PFSK-1 (cell line): Measurements from ENCODE around the gene MYL4.

Source experiments
- FOXP2 ChIP-seq: optimal IDR thresholded peaks from 2 replicates; pipeline ENCODE3; 2011; ENCODE audit warnings: borderline replicate concordance, control low read depth, inconsistent platforms; ENCODE audit not compliant: insufficient read depth; ENCODE audit errors: extremely low read length, extremely low read depth
- POLR2AphosphoS5 ChIP-seq: IDR thresholded peaks from 2 replicates; pipeline ENCODE4 v1.6.1; 2012; ENCODE audit warnings: low read depth, mild to moderate bottlenecking, control low read depth, low read length, moderate library complexity
- REST ChIP-seq, 2 experiments: IDR thresholded peaks; 2 replicates each; pipeline versions ENCODE4 v1.6.1 to v1.8.0; 2011 to 2012; ENCODE audit warnings: low read depth in 2 of 2, low read length in 2 of 2, control low read depth in 1 of 2, inconsistent platforms in 1 of 2, mild to moderate bottlenecking in 1 of 2, moderate library complexity in 1 of 2; ENCODE audit not compliant: insufficient read depth in 1 of 2
- SIN3A ChIP-seq: IDR thresholded peaks from 2 replicates; pipeline ENCODE4 v1.6.1; 2012; ENCODE audit warnings: mild to moderate bottlenecking, low read length, moderate library complexity, borderline replicate concordance; ENCODE audit not compliant: insufficient read depth
- TAF1 ChIP-seq: IDR thresholded peaks from 2 replicates; pipeline ENCODE4 v1.6.1; 2012; ENCODE audit warnings: low read length, control low read depth, borderline replicate concordance; ENCODE audit not compliant: insufficient read depth

MYL4 gene

DNA sequence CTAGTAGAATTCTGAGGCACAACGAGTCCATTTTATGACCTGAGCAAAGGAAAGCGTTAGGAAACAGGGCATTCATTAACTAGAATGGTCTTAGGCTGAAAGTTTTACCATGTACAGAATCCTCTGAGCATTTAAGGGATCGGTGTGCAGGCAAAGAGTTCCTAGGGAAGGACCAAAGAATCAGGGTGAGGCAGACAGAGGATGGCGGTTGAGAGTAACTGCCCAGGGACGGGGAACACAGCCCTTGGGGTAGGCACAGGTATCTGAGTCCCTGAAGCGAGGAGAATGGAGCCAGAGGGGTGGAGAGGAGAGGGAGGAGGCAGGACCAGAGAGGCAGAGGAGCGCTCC lies 30.4 kb downstream of the MYL4 start:
- TF ChIP-seq SIN3A = no peak
- no peak for TF ChIP-seq FOXP2
- no peak for TF ChIP-seq REST (IDR thresholded peaks at IDR 0.05; ENCODE audit: insufficient read depth in 1 of 2, low read depth in 2 of 2, low read length in 2 of 2)
- TF ChIP-seq TAF1 = no peak
- no peak for TF ChIP-seq POLR2AphosphoS5

- TF ChIP-seq POLR2AphosphoS5 (no peak), REST (IDR thresholded peaks at IDR 0.05; ENCODE audit: insufficient read depth in 1 of 2, low read depth in 2 of 2, low read length in 2 of 2) (peak in 1 of 2 experiments; percentile 39; a peak in 1 of 4 replicates), FOXP2 (peak; percentile 49), TAF1 (no peak)
These were observed 31.0 kb downstream of the MYL4 start for GRCh38 chr17:47239967-47240651.

DNA sequence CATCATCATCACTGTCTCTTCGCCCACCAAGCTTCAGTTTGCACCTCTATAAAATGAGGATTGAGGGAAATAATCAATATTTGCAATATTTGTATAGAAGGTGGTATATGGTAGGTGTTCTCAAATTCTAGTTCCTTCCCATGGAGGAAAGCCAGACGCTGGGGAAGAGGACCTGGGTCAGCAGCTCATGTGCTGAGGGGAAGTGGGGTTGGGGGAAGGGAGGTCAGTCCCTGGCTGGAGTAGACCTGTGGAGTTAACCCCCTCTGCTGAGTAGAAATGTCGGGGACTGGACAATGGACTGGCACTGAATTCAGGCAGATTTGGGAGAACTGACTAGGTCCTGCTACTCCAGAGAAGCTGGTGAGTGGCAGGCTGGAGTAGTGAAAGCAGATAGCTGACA lies 31.7 kb downstream of the MYL4 start:
- TF ChIP-seq REST (IDR thresholded peaks at IDR 0.05; ENCODE audit: insufficient read depth in 1 of 2, low read depth in 2 of 2, low read length in 2 of 2) (no peak), FOXP2 (no peak), TAF1 (no peak), POLR2AphosphoS5 (no peak), SIN3A (no peak)

DNA sequence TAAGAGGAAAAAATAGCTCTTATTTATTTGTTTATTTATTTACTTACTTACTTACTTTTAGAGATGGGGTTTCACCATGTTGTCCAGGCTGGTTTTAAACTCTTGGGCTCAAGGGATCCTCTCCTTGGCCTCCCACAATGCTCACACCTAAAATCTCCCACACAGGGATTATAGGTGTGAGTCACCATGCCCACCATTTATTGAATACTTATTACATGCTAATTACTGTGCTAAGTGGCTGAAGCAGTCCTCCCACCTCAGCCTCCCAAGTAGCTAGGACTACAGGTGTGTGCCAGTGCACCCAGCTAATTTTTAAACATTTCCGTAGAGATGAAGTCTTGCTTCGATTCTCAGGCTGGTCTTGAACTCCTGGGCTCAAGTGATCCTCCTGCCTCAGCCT lies 33.5 kb downstream of the MYL4 start:
- TF ChIP-seq SIN3A (no peak), REST (IDR thresholded peaks at IDR 0.05; ENCODE audit: insufficient read depth in 1 of 2, low read depth in 2 of 2, low read length in 2 of 2) (no peak), TAF1 (no peak), POLR2AphosphoS5 (no peak), FOXP2 (no peak)

DNA sequence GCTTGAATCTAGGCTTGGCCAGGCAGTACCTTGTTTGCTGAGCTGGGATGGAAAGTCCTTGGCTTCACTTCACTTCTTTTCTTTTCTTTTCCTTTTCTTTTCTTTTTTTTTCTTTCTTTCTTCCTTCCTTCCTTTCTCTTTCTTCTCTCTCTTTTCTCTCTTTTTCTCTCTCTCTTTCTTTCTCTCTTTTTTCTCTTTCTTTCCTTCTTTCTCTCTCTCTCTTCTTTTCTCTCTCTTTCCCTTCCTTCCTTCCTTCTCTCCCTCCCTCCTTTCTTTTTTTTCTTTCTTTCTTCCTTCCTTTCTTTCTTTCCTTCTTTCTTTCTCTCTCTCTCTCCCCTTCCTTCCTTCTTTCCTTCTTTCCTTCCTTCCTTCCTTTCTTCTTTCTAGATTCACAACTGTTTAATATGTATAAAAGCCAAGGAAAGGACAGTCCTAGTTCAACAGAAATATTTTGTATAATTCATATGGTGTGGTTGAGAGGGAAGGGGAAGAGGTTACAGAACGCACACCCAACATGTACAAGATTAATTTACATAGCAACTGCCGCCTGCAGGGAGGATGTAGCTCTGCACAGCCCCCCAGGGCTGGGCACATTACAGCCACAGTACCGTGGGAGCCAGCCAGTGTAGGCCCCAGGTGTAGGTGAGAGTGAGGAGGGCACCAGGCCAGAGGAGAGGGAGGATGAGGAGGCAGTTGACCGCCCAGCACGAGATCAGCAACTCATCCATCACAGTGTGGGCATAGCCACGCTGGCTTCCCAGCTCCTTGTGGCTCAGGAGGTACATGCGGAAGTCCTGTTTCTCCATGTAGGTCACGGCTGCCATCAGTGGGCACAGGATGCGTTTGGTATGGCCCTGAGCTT lies 34.8 kb downstream of the MYL4 start:
- no peak for TF ChIP-seq POLR2AphosphoS5
- no peak for TF ChIP-seq SIN3A
- no peak for TF ChIP-seq REST (IDR thresholded peaks at IDR 0.05; ENCODE audit: insufficient read depth in 1 of 2, low read depth in 2 of 2, low read length in 2 of 2)
- TF ChIP-seq TAF1 = no peak
- TF ChIP-seq FOXP2 = no peak
